ENCODE data around the gene MGAT4C. TPM values are rescaled to one million over a fixed set of nuclear protein-coding genes. Genes with fewer than 3 reads are reported as not detected.
A peak's percentile ranks its signal among the peaks of the same experiment; 100 is the strongest.
"Not testable (repeated sequence)": the region's sequence is repeated elsewhere in the genome, so short reads cannot be mapped to it uniquely, and the experiment has no call there.

MGAT4C gene
- 1 to 10 TPM in 1 of 2 donors, under 1 TPM in 1; 0.11 to 1.8 TPM for total RNA-seq
- 1.6 TPM for polyA plus RNA-seq (2013, experiment 1 of 2)
- 0.41 TPM for polyA plus RNA-seq (2013, experiment 2 of 2)
- long read RNA-seq, experiment 1 = 0 reads
- long read RNA-seq, experiment 2 = 0 reads
- long read RNA-seq, experiment 3, full-length matches to known transcripts = 8 of 11 reads
- long read RNA-seq, experiment 3, partial matches to known transcripts = 0 of 11 reads
- long read RNA-seq, experiment 3, other reads (novel, unspliced or antisense) = 3 of 11 reads
- long read RNA-seq, experiment 4 = 0 reads

GRCh38 chr12:86256163-86256562 lies at the start of gene MGAT4C:
Gene MGAT4C (minus strand): TSS chr12:86256391.
- Histone ChIP-seq H3K27ac (ENCODE audit: low read depth, low read length) (no peak within 1 kb of the TSS), H3K4me1 (ENCODE audit: control insufficient read depth, insufficient read depth, low read length) (no peaks in the 10 kb centered on the region), H3K27me3 (ENCODE audit: control insufficient read depth, insufficient read depth, low read length, poor library complexity, severe bottlenecking) (no peaks in the 10 kb centered on the region), H3K9me3 (ENCODE audit: control insufficient read depth, low read length) (no peaks in the 10 kb centered on the region), H3K36me3 (ENCODE audit: control insufficient read depth, insufficient read depth, low read length) (no peaks in the 10 kb centered on the region), H3K9ac (ENCODE audit: extremely low read depth, low read length, poor library complexity, severe bottlenecking) (no peak within 1 kb of the TSS), H3K4me3 (ENCODE audit: low read length) (no peak within 1 kb of the TSS)
- Mint-ChIP-seq H3K4me1 (peaks cover 11% of the 10 kb centered on the region), H3K9me3 (no peaks in the 10 kb centered on the region), H3K36me3 (ENCODE audit: low read depth) (no peaks in the 10 kb centered on the region), H3K27me3 (ENCODE audit: insufficient read depth) (no peaks in the 10 kb centered on the region), H3K27ac (no peak within 1 kb of the TSS), H3K4me3 (no peak within 1 kb of the TSS)
- DNase-seq = no peak
- 69 to 84% methylated on average over 3 of the region's 3 CpGs for WGBS, 2 experiments (ENCODE audit: insufficient coverage in 1 of 2, insufficient read length in 1 of 2)
- no peak for TF ChIP-seq CTCF (conservative IDR thresholded peaks at IDR 0.05)

- not testable (repeated sequence) for H3K4me3 Mint-ChIP-seq; H3K27me3 ChIP-seq (ENCODE audit: control insufficient read depth, insufficient read depth, low read length, poor library complexity, severe bottlenecking); H3K9ac ChIP-seq (ENCODE audit: extremely low read depth, low read length, poor library complexity, severe bottlenecking); DNase-seq; H3K4me1 ChIP-seq (ENCODE audit: control insufficient read depth, insufficient read depth, low read length); H3K27me3 Mint-ChIP-seq (ENCODE audit: insufficient read depth); H3K27ac ChIP-seq (ENCODE audit: low read depth, low read length); H3K27ac Mint-ChIP-seq; H3K4me3 ChIP-seq (ENCODE audit: low read length); H3K36me3 ChIP-seq (ENCODE audit: control insufficient read depth, insufficient read depth, low read length)
- H3K36me3 Mint-ChIP-seq (ENCODE audit: low read depth) = peaks cover 16% of the 10 kb centered on the region
- peaks cover 39% of the 10 kb centered on the region for H3K9me3 Mint-ChIP-seq
- H3K9me3 ChIP-seq (ENCODE audit: control insufficient read depth, low read length) = peaks cover 20% of the 10 kb centered on the region
- H3K4me1 Mint-ChIP-seq = peaks cover 17% of the 10 kb centered on the region
- 93 to 100% methylated on average over 2 to 31 of the region's 31 CpGs for WGBS, 2 experiments (ENCODE audit: insufficient coverage in 1 of 2, insufficient read length in 1 of 2)
These were observed 40.2 kb upstream of the MGAT4C start for GRCh38 chr12:86296396-86296795.

- H3K9ac ChIP-seq (ENCODE audit: extremely low read depth, low read length, poor library complexity, severe bottlenecking) = no peak overlapping the region
- Mint-ChIP-seq H3K36me3 (ENCODE audit: low read depth) (peaks cover 16% of the 10 kb centered on the region), H3K9me3 (peaks cover 45% of the 10 kb centered on the region), H3K4me1 (peaks cover 9% of the 10 kb centered on the region), H3K4me3 (no peak overlapping the region), H3K27ac (peak overlapping the region; percentile 68), H3K27me3 (ENCODE audit: insufficient read depth) (no peaks in the 10 kb centered on the region)
- H3K4me1 ChIP-seq (ENCODE audit: control insufficient read depth, insufficient read depth, low read length) = no peaks in the 10 kb centered on the region
- WGBS, 2 experiments (ENCODE audit: insufficient coverage in 1 of 2, insufficient read length in 1 of 2) = 60 to 79% methylated on average over 2 to 3 of the region's 3 CpGs
- H3K36me3 ChIP-seq (ENCODE audit: control insufficient read depth, insufficient read depth, low read length) = no peaks in the 10 kb centered on the region
- H3K27me3 ChIP-seq (ENCODE audit: control insufficient read depth, insufficient read depth, low read length, poor library complexity, severe bottlenecking) = no peaks in the 10 kb centered on the region
- no peak for TF ChIP-seq CTCF (conservative IDR thresholded peaks at IDR 0.05)
- peaks cover 32% of the 10 kb centered on the region for H3K9me3 ChIP-seq (ENCODE audit: control insufficient read depth, low read length)
- H3K4me3 ChIP-seq (ENCODE audit: low read length) = peak overlapping the region; percentile 65
- DNase-seq = no peak
- no peak overlapping the region for H3K27ac ChIP-seq (ENCODE audit: low read depth, low read length)
These were observed 37.6 kb upstream of the MGAT4C start for GRCh38 chr12:86293682-86294240.
